Kidney tubule cell (primary cell): ENCODE results near the gene LSM14B.
"Not testable (repeated sequence)": the region's sequence is repeated elsewhere in the genome, so short reads cannot be mapped to it uniquely, and the experiment has no call there.

Source experiments
- DNase-seq: peaks from one replicate; pipeline ENCODE4 v3.0.0-alpha.2; 2018; ENCODE audit warnings: low spot score

LSM14B gene

DNA sequence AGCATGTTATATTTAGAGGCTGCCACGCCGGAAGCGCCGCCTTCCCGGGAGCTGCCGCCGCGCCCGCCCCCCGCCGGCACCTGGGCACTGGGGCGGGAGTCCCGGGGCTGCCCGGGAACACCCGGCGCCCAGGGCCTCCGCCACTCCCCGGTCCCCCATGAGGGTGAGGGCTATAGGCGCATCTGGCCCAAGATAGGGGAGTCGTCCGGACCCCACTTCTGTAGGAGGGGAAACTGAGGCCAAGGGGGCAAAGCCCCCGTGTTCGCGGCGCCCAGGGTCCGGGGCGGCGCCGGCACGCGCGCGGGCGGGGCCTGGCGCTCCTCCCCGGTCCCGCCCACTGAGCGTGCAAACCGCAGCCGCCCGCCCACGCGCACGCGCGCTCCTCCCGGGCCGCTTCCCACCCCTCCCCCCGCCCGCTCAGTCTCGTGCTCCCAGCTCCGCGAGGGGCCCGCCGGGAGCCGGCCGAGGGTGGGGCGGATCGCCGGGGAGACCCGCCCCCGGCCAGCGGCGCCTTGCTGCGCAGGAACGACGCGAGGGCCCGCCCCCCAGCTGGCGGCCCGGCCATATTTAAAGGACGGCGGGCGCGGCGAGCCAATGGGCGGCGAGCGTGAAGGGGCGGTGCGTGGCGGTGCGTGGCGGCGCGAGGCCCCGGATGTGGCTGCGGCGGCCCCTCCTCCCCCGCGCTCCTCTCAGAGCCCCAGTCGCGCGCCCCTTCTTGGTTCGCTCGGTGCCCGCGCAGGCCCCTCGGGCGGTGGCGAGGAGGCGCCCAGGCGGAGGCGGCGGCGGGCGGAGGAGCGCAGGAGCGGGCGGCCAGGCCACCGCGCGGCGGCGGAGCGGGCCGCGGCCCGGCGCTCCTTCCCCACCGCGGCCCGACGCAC is at the start of gene LSM14B:
Gene LSM14B, plus strand, starts transcription at position 700 of the 878 bp plus-strand sequence. CDS start 192 bp downstream, outside the sequence.
- DNase-seq, result peak; percentile 98

DNA sequence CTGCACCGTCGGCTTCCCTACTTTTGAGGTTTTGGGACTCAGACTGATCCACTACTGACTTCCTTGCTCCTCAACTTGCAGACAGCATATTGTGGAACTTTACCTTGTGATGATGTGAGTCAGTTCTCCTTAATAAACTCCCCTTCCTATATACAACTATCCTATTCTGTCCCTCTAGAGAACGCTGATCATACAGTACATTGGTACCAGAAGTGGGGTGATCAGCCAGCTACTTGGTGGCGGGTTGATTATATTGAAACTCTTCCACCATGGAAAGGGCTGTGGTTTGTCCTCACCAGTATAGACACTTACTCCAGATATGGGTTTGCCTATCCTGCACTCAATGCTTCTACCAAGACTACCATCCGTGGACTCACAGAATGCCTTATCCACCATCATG is 49.0 kb upstream of the LSM14B start:
- no peak for DNase-seq

DNA sequence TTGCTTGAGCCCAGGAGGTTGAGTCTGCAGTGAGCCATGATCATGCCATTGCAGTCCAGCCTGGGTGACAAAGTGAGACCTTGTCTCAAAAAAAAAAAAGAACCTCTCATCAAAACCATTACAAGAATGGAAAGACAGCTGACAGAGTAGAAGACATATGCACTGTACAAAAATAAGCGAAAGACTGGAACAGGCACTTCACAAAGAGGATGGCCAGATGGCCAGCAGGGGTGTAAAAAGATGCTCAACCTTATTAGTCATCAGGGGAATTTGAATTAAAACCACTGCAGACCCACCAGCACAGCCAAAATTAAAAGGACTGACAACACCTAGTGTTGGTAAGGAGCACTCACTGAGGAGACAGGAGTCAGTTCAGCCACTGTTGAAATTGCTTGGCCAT is 43.1 kb upstream of the LSM14B start:
- no peak for DNase-seq

DNA sequence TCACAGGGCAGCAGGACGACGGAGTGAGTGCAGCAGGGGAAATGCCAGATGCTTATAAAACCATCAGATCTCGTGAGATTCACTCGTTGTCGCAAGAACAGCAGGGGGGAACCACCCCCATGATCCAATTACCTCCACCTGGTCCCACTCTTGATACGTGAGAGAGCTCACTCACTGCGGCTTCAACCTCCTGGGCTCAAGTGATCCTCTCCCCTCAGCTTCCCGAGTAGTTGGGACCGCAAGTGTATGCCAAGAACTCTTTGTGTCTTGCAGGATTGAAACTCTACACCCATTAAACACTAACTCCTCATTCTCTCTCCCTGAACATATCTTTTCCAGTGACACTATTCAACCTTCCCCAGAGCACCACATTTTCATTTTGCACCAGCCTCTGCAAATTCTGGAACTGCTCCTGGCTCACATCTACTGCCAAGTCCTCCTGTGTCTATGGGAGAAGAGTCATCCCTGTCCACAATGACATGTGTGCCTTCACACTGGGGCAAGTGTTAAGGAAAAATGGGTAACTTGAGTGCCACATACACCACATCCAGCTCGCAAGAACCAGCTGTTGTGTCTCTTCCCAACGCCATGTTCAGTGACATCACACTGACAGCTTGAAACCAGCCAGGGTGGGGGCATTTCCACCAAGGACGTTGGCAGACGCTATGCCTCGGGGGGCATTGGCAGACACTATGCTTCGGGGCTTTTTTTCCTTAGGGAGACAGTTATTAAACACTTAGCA is 41.9 kb upstream of the LSM14B start:
- DNase-seq, result no peak

DNA sequence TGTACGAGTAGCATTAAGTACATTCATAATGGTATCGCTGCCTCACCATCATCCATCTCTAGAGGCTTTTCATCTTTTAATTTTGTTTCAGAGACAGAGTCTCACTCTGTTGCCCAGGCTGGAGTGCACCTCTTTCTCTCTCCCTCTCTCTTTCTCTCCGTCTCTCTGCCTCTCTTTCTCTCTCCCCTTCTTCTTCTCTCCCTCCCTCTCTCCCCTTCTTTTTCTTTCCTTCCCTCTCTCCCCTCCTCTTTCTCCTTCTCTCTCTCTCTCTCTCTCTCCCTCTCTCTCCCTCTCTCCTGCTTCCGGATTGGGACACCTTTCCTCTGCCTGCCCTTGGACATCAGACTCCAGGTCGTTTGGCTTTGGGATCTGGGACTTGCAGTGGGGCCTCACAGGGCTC is 39.0 kb upstream of the LSM14B start:
- DNase-seq, result no peak

DNA sequence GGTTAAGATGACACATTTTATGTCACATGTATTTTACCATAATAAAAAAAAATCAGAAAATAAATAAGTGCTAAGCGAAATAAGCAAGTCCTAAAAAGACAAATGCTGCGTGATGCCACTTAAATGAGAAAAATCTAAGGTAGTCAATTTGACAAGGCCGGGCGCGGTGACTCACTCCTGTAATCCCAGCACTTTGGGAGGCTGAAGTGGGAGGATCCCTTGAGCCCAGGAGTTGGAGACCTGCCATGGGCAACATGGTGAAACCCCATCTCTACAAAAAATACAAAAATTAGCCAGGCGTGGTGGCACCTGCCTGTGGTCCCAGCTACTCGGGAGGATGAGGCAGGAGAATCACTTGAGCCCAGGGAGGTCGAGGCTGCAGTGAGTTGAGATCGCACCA is 38.1 kb upstream of the LSM14B start:
- DNase-seq, result not testable (repeated sequence)

DNA sequence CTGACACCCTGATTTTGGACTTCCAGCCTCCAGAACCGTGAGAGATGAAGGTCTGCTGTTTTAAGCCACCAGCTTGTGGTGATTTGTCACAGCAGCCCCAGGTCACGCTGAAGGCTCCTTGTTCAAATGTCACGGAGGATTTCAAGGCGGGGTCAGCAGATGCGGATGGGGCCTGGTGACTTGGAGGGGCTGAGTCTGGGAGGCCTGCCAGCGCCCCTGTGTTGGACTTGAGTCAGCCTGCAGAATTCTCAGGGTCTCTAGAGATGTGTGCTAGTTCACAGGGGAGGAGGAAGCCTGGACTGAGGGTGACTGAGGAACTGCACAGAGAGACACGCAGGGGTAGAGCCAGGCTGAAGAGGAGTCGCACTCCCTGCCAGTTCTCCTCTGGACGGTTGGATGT is 37.1 kb upstream of the LSM14B start:
- no peak for DNase-seq

DNA sequence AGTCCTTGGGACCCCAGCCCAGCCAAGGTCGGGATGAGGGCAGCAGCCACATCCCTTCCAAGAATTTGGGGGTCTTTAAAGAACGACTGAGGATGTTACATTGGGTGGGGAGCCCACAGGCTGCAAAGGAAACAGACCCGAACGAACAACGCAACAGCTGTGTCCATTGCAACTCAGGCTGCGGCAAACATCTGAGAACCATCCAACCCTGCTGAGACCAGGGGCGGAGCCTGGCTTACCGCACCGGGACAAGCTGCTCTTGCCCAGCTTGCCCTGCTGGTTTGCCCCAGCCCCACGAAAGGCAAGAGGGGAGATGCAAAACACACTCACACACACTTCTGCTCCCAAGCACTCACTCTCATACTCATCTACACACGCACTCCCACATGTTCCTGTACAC is 35.0 kb upstream of the LSM14B start:
- DNase-seq, result no peak

DNA sequence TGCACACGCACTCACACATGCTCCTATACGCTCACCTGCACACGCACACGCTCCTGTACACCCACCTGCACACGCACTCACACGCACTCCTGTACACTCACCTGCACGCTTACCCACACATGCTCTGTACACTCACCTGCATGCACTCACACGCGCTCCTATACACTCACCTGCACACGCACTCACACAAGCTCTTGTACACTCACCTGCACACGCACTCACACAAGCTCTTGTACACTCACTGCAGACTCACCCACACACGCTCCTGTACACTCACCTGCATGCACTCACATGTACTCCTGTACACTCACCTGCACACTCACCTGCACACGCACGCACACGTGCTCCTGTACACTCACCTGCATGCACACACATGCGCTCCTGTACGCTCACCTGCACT is 34.6 kb upstream of the LSM14B start:
- DNase-seq, result no peak

DNA sequence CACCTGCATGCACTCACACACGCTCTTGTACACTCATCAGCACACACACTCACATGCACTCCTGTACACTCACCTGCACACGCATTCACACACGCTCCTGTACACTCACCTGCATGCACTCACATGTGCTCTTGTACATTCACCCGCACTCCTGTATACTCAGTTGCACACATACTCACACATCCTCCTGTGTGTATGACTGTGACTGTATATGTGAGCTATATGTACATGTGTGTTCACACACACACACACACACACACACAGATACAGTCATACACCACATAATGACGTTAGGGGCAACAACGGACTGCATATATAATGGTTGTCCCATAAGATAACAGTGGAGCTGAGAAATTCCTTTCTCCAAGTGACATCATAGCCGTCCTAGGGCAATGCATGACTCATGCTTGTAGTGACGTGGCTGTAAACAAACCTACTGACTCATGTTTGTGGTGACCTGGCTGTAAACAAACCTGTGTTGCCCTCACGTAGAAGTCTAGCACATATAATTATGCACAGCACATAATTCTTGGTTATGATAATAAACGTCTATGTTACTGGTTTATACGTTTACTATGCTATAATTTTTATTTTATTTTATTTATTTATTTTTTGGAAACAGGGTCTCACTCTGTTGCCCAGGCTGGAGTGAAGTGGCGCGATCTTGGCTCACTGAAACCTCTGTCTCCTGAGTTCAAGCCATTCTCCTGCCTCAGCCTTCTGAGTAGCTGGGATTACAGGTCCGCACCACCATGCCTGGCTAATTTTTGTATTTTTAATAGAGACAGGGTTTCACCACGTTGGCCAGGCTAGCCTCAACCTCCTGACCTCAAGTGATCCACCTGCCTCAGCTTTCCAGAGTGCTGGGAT is 33.8 kb upstream of the LSM14B start:
- DNase-seq, result peak; percentile 78

DNA sequence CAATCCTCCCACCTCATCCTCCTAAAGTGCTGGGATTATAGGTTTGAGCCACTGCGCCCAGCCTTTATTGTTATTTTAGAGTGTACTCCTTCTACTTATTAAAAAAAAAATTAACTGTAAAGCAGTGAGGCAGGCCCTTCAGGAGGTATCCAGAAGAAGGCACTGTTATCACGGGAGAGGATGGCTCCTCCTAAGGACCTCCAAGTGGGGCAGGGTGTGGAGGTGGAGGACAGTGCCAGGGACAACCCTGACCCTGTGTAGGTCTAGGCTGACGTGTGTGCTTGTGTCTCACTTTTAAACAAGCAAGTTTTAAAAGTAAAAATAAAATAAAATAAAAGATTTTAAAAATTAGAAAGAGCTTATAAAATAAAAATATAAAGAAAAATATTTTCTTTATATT is 32.9 kb upstream of the LSM14B start:
- DNase-seq, result no peak

DNA sequence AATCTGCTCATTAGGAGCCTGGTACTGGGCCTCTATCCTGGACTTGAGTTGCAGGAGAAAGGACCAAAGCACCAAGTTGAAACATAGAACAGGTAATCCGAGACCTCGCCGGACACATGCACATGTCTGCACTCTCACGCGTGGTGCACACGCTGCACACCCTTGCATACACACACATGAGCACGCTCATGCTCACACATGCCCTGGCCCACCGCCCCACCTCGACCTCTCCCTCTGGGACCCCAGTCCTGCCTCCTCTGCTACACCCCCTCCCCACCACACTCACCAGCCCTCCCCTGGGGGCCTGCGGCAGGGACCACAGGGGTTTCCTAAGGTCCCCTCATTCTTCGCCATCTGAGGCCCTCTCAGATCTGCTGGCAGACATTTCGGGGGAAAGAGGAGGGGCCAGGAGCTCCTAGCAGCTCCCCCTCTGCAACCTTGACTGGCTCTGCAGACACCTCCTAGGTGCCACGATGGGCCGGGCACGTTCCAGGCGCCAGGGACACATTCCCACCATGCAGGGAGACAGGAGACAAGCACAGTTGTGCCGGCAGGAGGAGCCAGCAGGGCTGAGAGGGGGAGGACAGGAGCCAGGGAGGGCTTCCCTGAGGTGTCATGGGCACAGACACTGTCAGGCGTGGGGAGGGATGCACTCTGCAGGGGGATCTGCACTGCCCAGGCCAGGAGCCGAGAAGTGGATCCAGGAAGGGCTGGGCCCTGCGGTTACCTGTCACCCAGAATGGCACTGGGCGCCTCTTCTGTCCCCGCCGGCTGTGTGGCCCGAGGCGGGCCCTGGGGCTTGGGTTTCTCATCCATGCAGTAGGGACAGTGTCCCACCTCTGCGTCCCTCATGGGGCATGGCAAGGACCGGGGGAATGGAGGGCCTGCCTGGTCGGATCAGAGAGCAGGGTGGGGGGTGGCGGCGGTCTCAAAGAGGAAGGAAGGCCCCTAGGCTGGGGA is 25.6 kb upstream of the LSM14B start:
- DNase-seq, result no peak

DNA sequence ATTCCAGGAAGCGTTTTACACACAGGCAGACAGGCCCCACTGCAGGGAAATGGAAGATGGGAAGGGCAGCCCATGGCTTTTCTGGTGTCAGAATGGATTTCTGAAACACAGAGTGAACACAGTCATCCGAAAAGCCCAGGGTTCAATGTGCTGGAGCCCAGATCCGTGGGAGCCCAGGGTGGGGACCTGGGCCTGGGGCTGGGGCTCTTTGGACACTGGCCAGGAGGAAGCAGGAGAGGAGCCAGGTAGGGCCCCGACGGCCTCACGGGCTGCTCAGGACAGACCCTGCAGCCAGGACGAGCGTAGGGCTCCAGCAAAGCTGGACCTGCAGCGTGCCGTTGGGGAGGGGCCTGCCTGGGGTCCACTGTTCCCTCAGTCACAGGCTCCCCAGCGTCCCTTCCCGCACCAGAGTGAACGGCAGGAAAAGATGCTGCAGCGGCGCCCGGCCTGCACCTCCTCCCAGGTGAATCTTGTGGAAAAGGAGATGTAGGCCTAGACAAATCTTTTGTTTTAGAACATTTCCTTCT is 24.3 kb upstream of the LSM14B start:
- no peak for DNase-seq

DNA sequence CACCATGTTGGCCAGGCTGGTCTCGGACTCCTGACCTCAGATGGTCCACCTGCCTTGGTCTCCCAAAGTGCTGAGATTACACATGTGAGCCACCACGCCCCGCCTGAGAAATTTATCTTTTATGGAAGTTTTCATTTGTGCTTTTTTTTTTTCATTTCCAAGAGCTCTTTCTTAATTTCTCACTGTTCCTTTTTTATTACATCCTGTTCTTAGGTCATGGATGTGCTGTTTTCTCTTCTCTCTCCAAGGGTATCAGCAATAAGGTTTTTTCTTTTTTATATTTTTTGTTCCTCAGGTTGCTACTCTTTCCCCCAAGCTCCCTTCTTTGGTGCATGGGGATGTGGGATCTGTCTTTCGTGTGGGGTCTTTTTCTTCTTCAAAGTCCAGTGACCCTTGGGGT is 21.2 kb upstream of the LSM14B start:
- DNase-seq, result no peak

DNA sequence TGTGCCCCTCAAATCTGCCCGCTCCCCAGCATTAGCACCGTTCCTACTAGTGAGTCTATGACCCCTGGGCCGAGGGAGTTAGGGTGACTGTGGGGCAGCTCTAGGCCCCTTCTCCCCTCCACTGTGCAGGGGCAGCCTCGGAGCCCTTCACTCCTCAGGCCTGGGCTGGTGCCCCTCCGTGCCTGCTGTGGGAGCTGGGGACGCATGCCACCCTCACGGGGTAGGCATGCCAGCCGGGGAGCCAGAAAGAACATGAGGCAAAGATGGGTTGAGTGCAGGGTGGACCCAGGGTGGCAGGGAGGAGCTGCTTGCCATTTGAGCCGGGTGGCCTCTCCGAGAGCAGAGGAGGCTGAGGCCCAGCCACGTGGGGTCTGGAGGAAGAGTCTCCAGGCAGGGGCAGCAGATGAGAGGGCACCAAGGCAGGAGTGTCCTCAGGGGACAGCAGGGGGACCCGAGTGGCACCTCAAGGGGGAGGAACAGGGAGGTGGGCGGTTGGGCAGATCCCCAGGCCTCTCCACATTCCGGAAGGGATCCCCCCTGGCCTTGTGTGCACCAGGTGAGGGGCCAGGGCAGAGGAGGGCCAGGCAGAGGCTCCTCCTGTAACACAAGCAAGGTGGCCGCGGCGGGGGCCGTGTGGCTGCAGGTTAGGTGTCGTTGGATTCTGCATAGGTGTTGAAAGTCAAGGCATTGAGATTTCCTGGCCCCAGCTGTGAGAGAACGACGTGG is 18.6 kb upstream of the LSM14B start:
- DNase-seq, result no peak

DNA sequence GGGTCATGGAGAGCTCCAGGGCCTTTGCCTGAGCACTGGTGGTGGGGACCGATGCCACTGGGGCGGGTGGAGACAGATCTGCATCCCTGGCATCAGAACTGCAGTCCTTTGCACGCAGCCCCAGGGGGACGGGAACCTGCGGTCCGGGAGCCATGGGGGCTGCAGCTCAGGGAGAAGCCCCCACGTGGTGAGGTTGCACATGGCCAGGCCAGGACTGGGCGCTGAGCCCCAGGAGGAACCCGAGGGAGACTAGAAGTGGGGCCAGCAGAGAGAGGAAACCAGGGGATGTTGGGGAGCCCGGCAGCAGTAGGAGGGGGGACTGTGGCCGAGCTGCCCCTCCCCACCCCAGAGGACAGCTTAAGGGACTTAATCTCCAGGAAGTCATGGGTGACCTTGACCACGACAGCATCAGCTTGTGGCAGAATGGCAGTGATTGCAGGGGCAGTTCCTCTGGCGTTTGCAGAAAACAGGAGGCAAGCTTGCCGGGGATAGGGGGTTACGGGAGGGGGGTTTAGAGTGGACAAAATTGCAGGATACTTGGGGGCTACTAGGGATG is 18.0 kb upstream of the LSM14B start:
- no peak for DNase-seq

DNA sequence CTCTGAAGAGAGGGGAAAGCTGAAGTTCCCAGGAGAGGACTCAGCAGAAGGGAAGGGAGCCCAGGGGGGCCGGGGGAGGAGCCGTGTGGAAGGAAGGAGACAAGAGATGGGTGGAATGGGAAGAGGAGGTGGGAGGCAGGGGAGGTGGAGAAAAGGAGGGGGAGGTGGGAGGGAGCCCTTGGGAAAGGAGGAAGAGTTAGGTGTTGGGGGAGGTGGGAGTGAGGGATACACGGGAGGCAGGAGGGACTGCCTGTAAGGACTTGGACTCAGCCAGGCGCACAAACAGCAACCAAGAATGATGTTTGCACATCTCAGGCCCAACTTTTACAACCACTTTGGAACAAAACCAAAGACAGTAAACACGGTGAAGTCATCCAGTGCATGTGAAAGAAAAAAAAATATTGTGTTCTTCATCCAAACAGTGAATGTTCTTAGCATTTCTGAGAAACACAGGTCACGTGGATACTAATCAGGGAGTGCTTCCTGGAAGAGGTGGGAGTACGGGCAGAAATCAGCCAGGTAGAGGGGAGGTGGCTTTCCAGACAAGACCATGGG is 17.4 kb upstream of the LSM14B start:
- no peak for DNase-seq

DNA sequence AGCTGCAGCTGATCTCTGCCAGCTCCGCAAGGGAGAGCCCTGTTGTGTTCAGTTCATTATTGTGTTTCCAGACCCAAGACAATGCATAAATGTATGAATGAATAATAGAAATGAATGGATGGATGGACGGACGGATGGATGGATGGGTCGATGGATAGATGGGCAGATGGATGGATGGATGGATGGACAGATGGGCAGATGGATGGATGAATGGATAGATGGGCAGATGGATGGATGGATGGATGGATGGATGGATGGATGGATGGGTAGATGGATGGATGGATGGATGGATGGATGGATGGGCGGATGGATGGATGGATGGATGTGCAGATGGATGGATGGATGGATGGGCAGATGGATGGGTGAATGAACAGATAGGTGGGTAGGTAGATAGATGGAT is 16.7 kb upstream of the LSM14B start:
- DNase-seq, result no peak

DNA sequence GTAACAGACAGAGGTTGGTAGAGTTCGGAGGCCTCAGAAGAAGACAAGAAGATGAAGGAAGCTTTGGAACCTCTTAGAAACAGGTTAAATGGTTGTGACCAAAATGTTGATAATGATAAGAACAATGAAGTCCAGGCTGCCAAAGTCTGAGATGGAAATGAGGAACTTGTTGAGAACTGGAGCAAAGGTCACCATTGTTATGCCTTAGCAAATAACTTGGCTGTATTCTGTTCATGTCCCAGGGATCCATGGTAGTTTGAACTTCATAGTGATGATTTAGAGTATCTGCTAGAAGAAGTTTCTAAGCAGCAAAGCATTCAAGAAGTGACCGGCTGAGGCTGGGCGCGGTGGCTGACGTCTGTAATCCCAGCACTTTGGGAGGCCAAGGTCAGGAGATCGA is 11.1 kb upstream of the LSM14B start:
- DNase-seq, result no peak

DNA sequence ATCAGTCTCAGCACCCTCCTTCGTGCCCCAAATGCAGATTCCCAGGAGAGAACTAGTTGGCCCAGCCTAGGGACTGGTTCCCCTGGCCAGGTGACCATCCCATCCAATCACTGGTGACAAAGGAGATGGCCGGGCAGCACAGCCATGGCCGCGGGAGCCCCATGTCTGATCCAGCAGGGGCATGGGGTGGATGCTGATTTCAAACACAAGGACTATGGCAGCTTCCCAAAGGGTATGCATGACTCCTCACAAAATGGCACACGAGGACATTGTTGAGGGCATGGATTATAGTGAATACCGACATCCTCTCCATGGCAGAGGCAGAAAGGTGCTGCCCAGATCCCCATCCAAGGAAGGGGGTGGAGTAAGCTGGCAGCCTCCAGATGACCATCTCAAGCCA is 9.9 kb upstream of the LSM14B start:
- DNase-seq, result no peak
